IMR-90 (cell line): Measurements from ENCODE around the gene BCL2L12. TPM values are rescaled to one million over a fixed set of nuclear protein-coding genes. Genes with fewer than 3 reads are reported as not detected.

Experiments
- ATAC-seq: fragments of 200-7000 bp; cut with Tn5 transposase; 2 replicates; pipeline ENCODE4 v1.9.1; 2020; ENCODE audit warnings: low read depth, mild to moderate bottlenecking, moderate library complexity
- BruUV-seq: library from RNA; stranded (reverse); fragments of 400-500 nt; replicated peaks from 2 replicates; lab custom pipeline; 2021; lab: Mats Ljungman, UMichigan
- CTCF ChIA-PET: fragments of 300-600 bp; formaldehyde crosslinking; extraction: SDS; loops from one replicate; lab custom pipeline; 2021; ENCODE audit warnings: antibody characterized with exemption; lab: Yijun Ruan, JAX
- POLR2A ChIA-PET: fragments of 300-600 bp; sonication (Branson Sonifier 250); formaldehyde crosslinking; loops from one replicate; lab custom pipeline; 2022; ENCODE audit warnings: antibody characterized with exemption; ENCODE audit not compliant: unreplicated experiment; lab: Charles Lee
- DNase-seq: peaks from one replicate; pipeline ENCODE4 v3.0.0; 2013
- H2AFZ ChIP-seq: replicated peaks from 2 replicates; pipeline ENCODE3; 2013; ENCODE audit warnings: low read length, mild to moderate bottlenecking; ENCODE audit not compliant: poor library complexity
- H2AK5ac ChIP-seq: 2 replicates; pipeline ENCODE4 v1.6.1; 2013; ENCODE audit warnings: low read depth, low read length, inconsistent platforms
- H2AK9ac ChIP-seq: replicated peaks from 2 replicates; pipeline ENCODE3; 2013; ENCODE audit warnings: mild to moderate bottlenecking, low read depth, low read length, moderate library complexity; ENCODE audit not compliant: poor library complexity
- H2BK120ac ChIP-seq: 2 replicates; pipeline ENCODE4 v1.6.1; 2013; ENCODE audit warnings: low read depth, low read length, inconsistent platforms
- H2BK15ac ChIP-seq: 3 replicates; pipeline ENCODE4 v1.6.1; 2013; ENCODE audit warnings: low read depth, low read length, inconsistent platforms
- H2BK20ac ChIP-seq: 2 replicates; pipeline ENCODE4 v1.6.1; 2013; ENCODE audit warnings: low read depth, mild to moderate bottlenecking, inconsistent platforms, low read length, moderate library complexity
- H2BK5ac ChIP-seq: 2 replicates; pipeline ENCODE4 v1.6.1; 2013; ENCODE audit warnings: mild to moderate bottlenecking, low read depth, low read length, inconsistent platforms; ENCODE audit not compliant: poor library complexity, severe bottlenecking
- H3K14ac ChIP-seq: replicated peaks from 2 replicates; pipeline ENCODE4 v1.6.1; 2013; ENCODE audit warnings: low read depth, low read length, inconsistent platforms
- H3K18ac ChIP-seq: 2 replicates; pipeline ENCODE4 v1.6.1; 2013; ENCODE audit warnings: low read depth, low read length, control low read depth
- H3K23ac ChIP-seq: 2 replicates; pipeline ENCODE4 v1.6.1; 2013; ENCODE audit warnings: low read depth, low read length, inconsistent platforms
- H3K27ac ChIP-seq: 2 replicates; pipeline ENCODE4 v1.5.1; 2013; ENCODE audit warnings: mild to moderate bottlenecking, control low read depth, low read length; ENCODE audit not compliant: insufficient read depth
- H3K27me3 ChIP-seq: 2 replicates; pipeline ENCODE4 v1.6.1; 2013; ENCODE audit warnings: low read length; ENCODE audit not compliant: control insufficient read depth, insufficient read depth
- H3K36me3 ChIP-seq: 2 replicates; pipeline ENCODE4 v1.6.1; 2013; ENCODE audit warnings: low read length, mixed read lengths; ENCODE audit not compliant: control insufficient read depth, insufficient read depth
- H3K4ac ChIP-seq: 2 replicates; pipeline ENCODE4 v1.6.1; 2013; ENCODE audit warnings: low read depth, low read length, inconsistent platforms
- H3K4me1 ChIP-seq: 2 replicates; pipeline ENCODE4 v1.6.1; 2013; ENCODE audit warnings: low read length, mixed read lengths; ENCODE audit not compliant: control insufficient read depth, insufficient read depth
- H3K4me2 ChIP-seq: 2 replicates; pipeline ENCODE4 v1.6.1; 2013; ENCODE audit warnings: low read depth, mild to moderate bottlenecking, control low read depth, low read length, moderate library complexity
- H3K4me3 ChIP-seq: 2 replicates; pipeline ENCODE4 v1.5.1; 2013; ENCODE audit warnings: low read depth, mild to moderate bottlenecking, control low read depth, low read length, moderate library complexity; ENCODE audit not compliant: insufficient read depth
- H3K56ac ChIP-seq: 2 replicates; pipeline ENCODE4 v1.6.1; 2013; ENCODE audit warnings: low read length, inconsistent platforms; ENCODE audit not compliant: insufficient read depth; ENCODE audit errors: extremely low read depth
- H3K79me1 ChIP-seq, 2 experiments: 2 replicates each; pipeline ENCODE4 v1.6.1; 2013; ENCODE audit warnings: low read length in 2 of 2, inconsistent platforms in 1 of 2, low read depth in 1 of 2
- H3K9ac ChIP-seq: 2 replicates; pipeline ENCODE4 v1.6.1; 2013; ENCODE audit warnings: low read depth, low read length, control low read depth
- H3K9me1 ChIP-seq: 2 replicates; pipeline ENCODE4 v1.6.1; 2013; ENCODE audit warnings: low read length, inconsistent platforms; ENCODE audit not compliant: insufficient read depth
- H3K9me3 ChIP-seq: 2 replicates; pipeline ENCODE4 v1.6.1; 2013; ENCODE audit warnings: low read length; ENCODE audit not compliant: control insufficient read depth, insufficient read depth
- H4K20me1 ChIP-seq: 2 replicates; pipeline ENCODE4 v1.6.1; 2013; ENCODE audit warnings: low read length, inconsistent platforms; ENCODE audit not compliant: insufficient read depth
- H4K5ac ChIP-seq: 2 replicates; pipeline ENCODE4 v1.6.1; 2013; ENCODE audit warnings: mild to moderate bottlenecking, low read depth, low read length, control low read depth
- H4K8ac ChIP-seq, 2 experiments: 2 replicates each; pipeline ENCODE4 v1.6.1; 2013; ENCODE audit warnings: low read depth in 2 of 2, low read length in 2 of 2, control low read depth in 1 of 2, inconsistent platforms in 1 of 2
- H4K91ac ChIP-seq: 2 replicates; pipeline ENCODE4 v1.6.1; 2013; ENCODE audit warnings: low read depth, low read length, inconsistent platforms; ENCODE audit not compliant: insufficient read depth
- FOS ChIP-seq: fragments of 150-350 bp; IDR thresholded peaks from 2 replicates; pipeline ENCODE4 v1.6.1; 2016; ENCODE audit warnings: low read depth, low read length
- MAFK ChIP-seq: IDR thresholded peaks from 2 replicates; pipeline ENCODE4 v1.6.1; 2012; ENCODE audit warnings: low read depth, low read length, improper control_type of control experiment
- MAZ ChIP-seq: IDR thresholded peaks from 2 replicates; pipeline ENCODE4 v1.6.1; 2012; ENCODE audit warnings: low read depth, mild to moderate bottlenecking, low read length, improper control_type of control experiment, moderate library complexity, borderline replicate concordance
- RCOR1 ChIP-seq: IDR thresholded peaks from 2 replicates; pipeline ENCODE4 v1.6.1; 2012; ENCODE audit warnings: mild to moderate bottlenecking, low read length, improper control_type of control experiment; ENCODE audit not compliant: insufficient replicate concordance
- RFX5 ChIP-seq: IDR thresholded peaks from 2 replicates; pipeline ENCODE4 v1.8.0; 2012; ENCODE audit warnings: low read depth, mild to moderate bottlenecking, low read length, moderate library complexity
- SMC3 ChIP-seq: fragments of 150-350 bp; IDR thresholded peaks from 2 replicates; pipeline ENCODE4 v1.6.1; 2016; ENCODE audit warnings: low read depth, mild to moderate bottlenecking, antibody characterized with exemption, low read length, moderate library complexity
- WGBS, 2 experiments: methylation state at CpG; one replicate each; pipeline versions ENCODE4 v1.1.5 to v1.1.7; 2013; ENCODE audit warnings: missing lambda C conversion rate in 2 of 2; ENCODE audit not compliant: insufficient read length in 1 of 2; ENCODE audit errors: extremely low coverage in 2 of 2; 5-methylcytosine and 5-hydroxymethylcytosine counted together
- dilution Hi-C: fragments of 300-500 bp; cut with HindIII; formaldehyde crosslinking; loops from one replicate; pipeline ENCODE4 v1.14.3; 2018; ENCODE audit warnings: low sequenced_read_pairs; ENCODE audit not compliant: unreplicated experiment
- in situ Hi-C: fragments of 300-500 bp; cut with MboI; formaldehyde crosslinking; loops from 3 replicates; pipeline ENCODE4 v1.14.3; 2019; ENCODE audit warnings: low sequenced_read_pairs, inconsistent platforms, mixed read lengths
- intact Hi-C: fragments of 100-400 bp; cut with micrococcal nuclease; formaldehyde crosslinking; loops from 2 replicates; pipeline ENCODE4 v1.10.0; 2022
- polyA plus RNA-seq, 3 experiments: library from polyadenylated mRNA; depleted of rRNA; stranded (reverse); fragments of >200 nt; gene quantifications; 2 replicates each; pipeline ENCODE4 v1.2.3, GENCODE V29; 2012; ENCODE audit warnings: low replicate concordance in 1 of 3
- total RNA-seq: library from RNA; depleted of rRNA; stranded (reverse); fragments of >200 nt; gene quantifications from 2 replicates; pipeline ENCODE4 v1.2.3, GENCODE V29; 2012

The BCL2L12 gene
- total and polyA plus RNA-seq, 2 of the 4 experiments (the other 2 are of a cell fraction) = 3.9 to 32.6 TPM

GRCh38 chr19:49655570-49656455, 9.9 kb upstream of the BCL2L12 start (continued):
- no peak for TF ChIP-seq RFX5
- TF ChIP-seq MAZ = no peak

GRCh38 chr19:49656456-49657109, 9.2 kb upstream of the BCL2L12 start:
- H4K5ac ChIP-seq = no peak overlapping the region
- H3K4me1 ChIP-seq = no peaks in the 10 kb centered on the region
- peaks cover 12 to 48% of the 10 kb centered on the region in 2 experiments; a peak in 2 of 4 replicates for H3K79me1 ChIP-seq
- intact Hi-C loops (no loop called here), in situ Hi-C loops (no loop called here), dilution Hi-C loops (no loop called here)
- no peak overlapping the region for H3K14ac ChIP-seq
- H2BK20ac ChIP-seq = no peak overlapping the region
- peaks cover 33% of the 10 kb centered on the region for H4K20me1 ChIP-seq
- BruUV-seq = no TSS peak
- ChIA-PET CTCF (interaction anchor here (0.6 kb wide), 1 partner anchor 1566 kb away, joined by 3 read pairs; no protein-coding TSS in a partner anchor), POLR2A (no interaction called here)
- DNase-seq = no peak
- H3K4me2 ChIP-seq = no peak overlapping the region
- no peak overlapping the region for H3K18ac ChIP-seq
- no peak overlapping the region for H3K4ac ChIP-seq
- no peak overlapping the region for H2AFZ ChIP-seq
- WGBS, 2 experiments = 92% methylated on average over 12 of the region's 17 CpGs; no CpG with 5 or more reads in 1 of the 2 experiments
- H2AK9ac ChIP-seq = peak overlapping the region; percentile 45
- H3K9ac ChIP-seq = no peak overlapping the region
- no peak overlapping the region for H2AK5ac ChIP-seq
- H3K23ac ChIP-seq = no peak overlapping the region
- no peaks in the 10 kb centered on the region for H3K27me3 ChIP-seq
- H3K4me3 ChIP-seq = no peak overlapping the region
- H3K9me3 ChIP-seq = no peaks in the 10 kb centered on the region
- H2BK5ac ChIP-seq = no peak overlapping the region
- H4K8ac ChIP-seq = no peak overlapping the region
- H2BK15ac ChIP-seq = no peak overlapping the region
- no peak overlapping the region for H3K56ac ChIP-seq
- ATAC-seq = no peak
- peaks cover 82% of the 10 kb centered on the region for H3K36me3 ChIP-seq
- H4K91ac ChIP-seq = no peak overlapping the region
- no peak overlapping the region for H3K27ac ChIP-seq
- TF ChIP-seq FOS (no peak), SMC3 (no peak), RCOR1 (no peak), MAFK (no peak)
- no peaks in the 10 kb centered on the region for H3K9me1 ChIP-seq
- no peak overlapping the region for H2BK120ac ChIP-seq
